ENCODE results near the gene CAPZA1. TPM values are rescaled to one million over a fixed set of nuclear protein-coding genes. Genes with fewer than 3 reads are reported as not detected.

The CAPZA1 gene
- total and polyA plus RNA-seq, 2 donors (not counting 3 experiments of a cell fraction or from before 2014, with no cell fraction given), result 77.1 to 183 TPM

GRCh38 chr1:112665857-112666256 is 46.2 kb downstream of the CAPZA1 start:
- Histone ChIP-seq H4K20me1 (replicated peaks; ENCODE audit: control insufficient read depth, extremely low read depth, insufficient read depth, low read length) (no peaks in the 10 kb centered on the region), H3K9ac (replicated peaks; ENCODE audit: extremely low read depth, insufficient read depth, low read length) (no peak overlapping the region), H3K27ac (ENCODE audit: insufficient read depth, low read depth, low read length) (no peak overlapping the region), H2AFZ (ENCODE audit: low read depth, low read length) (no peak overlapping the region), H3K4me3 (replicated peaks in 1 of 3; ENCODE audit: insufficient read depth in 1 of 3, low read depth in 1 of 3, low read length in 3 of 3) (no peak overlapping the region), H3K4me2 (ENCODE audit: insufficient read depth, low read length) (no peak overlapping the region), H3K9me1 (replicated peaks; ENCODE audit: control insufficient read depth, extremely low read depth, insufficient read depth, low read length) (no peaks in the 10 kb centered on the region), H3K9me3 (replicated peaks; ENCODE audit: control insufficient read depth, insufficient read depth, low read length) (no peaks in the 10 kb centered on the region), H3K27me3 (ENCODE audit: control insufficient read depth in 2 of 2, insufficient read depth in 2 of 2, low read length in 2 of 2) (no peaks in the 10 kb centered on the region), H3K79me2 (ENCODE audit: control insufficient read depth, insufficient read depth, low read length) (no peaks in the 10 kb centered on the region), H3K36me3 (ENCODE audit: control insufficient read depth in 2 of 2, extremely low read depth in 1 of 2, insufficient read depth in 2 of 2, low read length in 2 of 2) (peaks cover 17 to 29% of the 10 kb centered on the region in 2 experiments), H3K4me1 (ENCODE audit: control insufficient read depth, extremely low read depth, insufficient read depth, low read length) (no peaks in the 10 kb centered on the region)
- DNase-seq (ENCODE audit: low read depth, low spot score) (no peak), FAIRE-seq (no peak)
- no TSS peak for BruUV-seq (replicated peaks)
- ChIA-PET CTCF (interaction anchor here (1.0 to 1.2 kb wide), 2 partner anchors 13 to 22 kb away, joined by 3 read pairs; no protein-coding TSS in a partner anchor), POLR2A (no interaction called here)
- dilution Hi-C loops (cut with MboI; ENCODE audit: extremely low pct_ligation_motif_present, low sequenced_read_pairs), result no loop called here
- no peak for TF ChIP-seq JUN (IDR thresholded peaks at IDR 0.05; ENCODE audit: borderline replicate concordance, insufficient read depth, insufficient read length, low read depth)
- TF ChIP-seq FOS (IDR thresholded peaks at IDR 0.05; ENCODE audit: borderline replicate concordance, insufficient read depth, low read length), result no peak
- TF ChIP-seq EZH2 (IDR thresholded peaks at IDR 0.05; ENCODE audit: borderline replicate concordance, low read depth, low read length, severe bottlenecking), result no peak
- no peak for TF ChIP-seq GATA2 (IDR thresholded peaks at IDR 0.05; ENCODE audit: insufficient read depth, insufficient read length, low read depth, low read length)
- TF ChIP-seq, protein P1, sequence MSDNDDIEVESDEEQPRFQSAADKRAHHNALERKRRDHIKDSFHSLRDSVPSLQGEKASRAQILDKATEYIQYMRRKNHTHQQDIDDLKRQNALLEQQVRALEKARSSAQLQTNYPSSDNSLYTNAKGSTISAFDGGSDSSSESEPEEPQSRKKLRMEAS (IDR thresholded peaks at IDR 0.05; ENCODE audit: insufficient read depth, insufficient read length), result no peak
- no peak for TF ChIP-seq POLR2AphosphoS5 (IDR thresholded peaks at IDR 0.05; ENCODE audit: insufficient read depth, low read depth, low read length)
- no peak for TF ChIP-seq MYC (IDR thresholded peaks at IDR 0.05; ENCODE audit: low read depth, low read length)
- no peak for TF ChIP-seq CTCF (IDR thresholded peaks at IDR 0.05; ENCODE audit: extremely low read depth in 1 of 2, insufficient read depth in 1 of 2, low read depth in 1 of 2, low read length in 2 of 2)
- TF ChIP-seq POLR2A (IDR thresholded peaks at IDR 0.05; ENCODE audit: low read depth, low read length), result no peak
- intact Hi-C loops (cut with micrococcal nuclease), result no loop called here

All from endothelial cell of umbilical vein (primary cell).